Brain microvascular endothelial cell (primary cell): ENCODE measurements around the gene ATP5F1A.

ENCODE experiments used
- DNase-seq: peaks from one replicate; pipeline ENCODE4 v3.0.0-alpha.2; 2020
- H3K27ac ChIP-seq: fragments of 250-450 bp; sonication (Bioruptor Pico); 2 replicates; pipeline ENCODE4 v1.5.1; 2020; ENCODE audit warnings: mild to moderate bottlenecking, moderate library complexity
- H3K27me3 ChIP-seq: fragments of 250-450 bp; sonication (Bioruptor Pico); replicated peaks from 2 replicates; pipeline ENCODE4 v1.5.1; 2020; ENCODE audit warnings: mild to moderate bottlenecking
- H3K36me3 ChIP-seq: fragments of 250-450 bp; sonication (Bioruptor Pico); replicated peaks from 2 replicates; pipeline ENCODE4 v1.5.1; 2020; ENCODE audit warnings: mild to moderate bottlenecking
- H3K4me3 ChIP-seq: 2 replicates; pipeline ENCODE4 v1.5.1; 2011; ENCODE audit warnings: low read depth, mild to moderate bottlenecking, control low read depth, low read length, moderate library complexity
- CTCF ChIP-seq: IDR thresholded peaks from 2 replicates; pipeline ENCODE4 v1.5.1; 2011; ENCODE audit warnings: low read depth, mild to moderate bottlenecking, moderate library complexity, low read length, control low read depth, inconsistent platforms; ENCODE audit errors: missing control alignments
- in situ Hi-C: cut with HindIII; loops from 2 replicates; pipeline ENCODE4 v1.10.0; 2017; ENCODE audit warnings: low sequenced_read_pairs, low pct_ligation_motif_present

Gene ATP5F1A

GRCh38 chr18:46068763-46069162 lies 29.3 kb downstream of the ATP5F1A start:
- Histone ChIP-seq H3K27me3 (no peaks in the 10 kb centered on the region), H3K27ac (no peak overlapping the region), H3K4me3 (no peak overlapping the region), H3K36me3 (no peaks in the 10 kb centered on the region)
- in situ Hi-C loops, result no loop called here
- DNase-seq, result no peak
- no peak for TF ChIP-seq CTCF

- Histone ChIP-seq H3K27me3 (no peaks in the 10 kb centered on the region), H3K4me3 (no peak overlapping the region), H3K36me3 (no peaks in the 10 kb centered on the region), H3K27ac (no peak overlapping the region)
- no peak for DNase-seq
- no peak for TF ChIP-seq CTCF
- in situ Hi-C loops, result no loop called here
Observed at GRCh38 chr18:46067438-46068007, 30.6 kb downstream of the ATP5F1A start.

- Histone ChIP-seq H3K27ac (no peak overlapping the region), H3K36me3 (no peaks in the 10 kb centered on the region), H3K27me3 (no peaks in the 10 kb centered on the region), H3K4me3 (no peak overlapping the region)
- no peak for TF ChIP-seq CTCF
- in situ Hi-C loops, result no loop called here
- DNase-seq, result no peak
Observed at GRCh38 chr18:46062781-46063180, 35.3 kb downstream of the ATP5F1A start.

- no peak for TF ChIP-seq CTCF
Observed at GRCh38 chr18:46061796-46062195, 36.3 kb downstream of the ATP5F1A start.

GRCh38 chr18:46061387-46061786 lies 36.7 kb downstream of the ATP5F1A start:
- in situ Hi-C loops, result no loop called here
- Histone ChIP-seq H3K27me3 (no peaks in the 10 kb centered on the region), H3K27ac (no peak overlapping the region), H3K36me3 (no peaks in the 10 kb centered on the region), H3K4me3 (no peak overlapping the region)
- no peak for DNase-seq
- TF ChIP-seq CTCF, result no peak

More at GRCh38 chr18:46061796-46062195, 36.3 kb downstream of the ATP5F1A start:
- no peak overlapping the region for H3K27ac ChIP-seq
- no peaks in the 10 kb centered on the region for H3K36me3 ChIP-seq
- H3K27me3 ChIP-seq, result no peaks in the 10 kb centered on the region
- no peak overlapping the region for H3K4me3 ChIP-seq
- DNase-seq, result no peak
- in situ Hi-C loops, result no loop called here

- in situ Hi-C loops, result no loop called here
- no peaks in the 10 kb centered on the region for H3K27me3 ChIP-seq
- DNase-seq, result no peak
- H3K4me3 ChIP-seq, result no peak overlapping the region
- TF ChIP-seq CTCF, result no peak
- no peaks in the 10 kb centered on the region for H3K36me3 ChIP-seq
- H3K27ac ChIP-seq, result no peak overlapping the region
Observed at GRCh38 chr18:46060359-46060841, 37.7 kb downstream of the ATP5F1A start.
